KMS-11 (cell line): Measurements from ENCODE around the gene BRINP3.
A peak's percentile ranks its signal among the peaks of the same experiment; 100 is the strongest.

Experiments used
- H2AFZ ChIP-seq: fragments of 200-600 bp; sonication (generic); 2 replicates; pipeline ENCODE4 v1.6.1; 2016; ENCODE audit warnings: antibody characterized with exemption, mixed run types, low read depth
- H3K27ac ChIP-seq: fragments of 200-600 bp; sonication (generic); 2 replicates; pipeline ENCODE4 v1.6.1; 2016; ENCODE audit warnings: mild to moderate bottlenecking, mixed run types
- H3K27me3 ChIP-seq: fragments of 200-600 bp; sonication (generic); 2 replicates; pipeline ENCODE4 v1.6.1; 2017; ENCODE audit warnings: mild to moderate bottlenecking, low read depth, mixed run types, moderate library complexity; ENCODE audit not compliant: insufficient read depth
- H3K36me3 ChIP-seq: fragments of 200-600 bp; sonication (generic); 2 replicates; pipeline ENCODE4 v1.6.1; 2017; ENCODE audit warnings: mild to moderate bottlenecking, mixed run types; ENCODE audit not compliant: insufficient read depth
- H3K4me1 ChIP-seq: fragments of 200-600 bp; sonication (generic); 2 replicates; pipeline ENCODE4 v1.6.1; 2016; ENCODE audit warnings: mild to moderate bottlenecking, low read depth, mixed run types; ENCODE audit not compliant: poor library complexity, severe bottlenecking
- H3K4me2 ChIP-seq: fragments of 200-600 bp; sonication (generic); 2 replicates; pipeline ENCODE4 v1.7.0; 2016; ENCODE audit warnings: mild to moderate bottlenecking, mixed run types
- H3K4me3 ChIP-seq: fragments of 200-600 bp; sonication (generic); IDR thresholded peaks from 2 replicates; pipeline ENCODE4 v1.6.1; 2017; ENCODE audit warnings: low read depth, low read length, mixed read lengths; ENCODE audit not compliant: insufficient read depth
- H3K79me2 ChIP-seq: fragments of 200-600 bp; sonication (generic); 2 replicates; pipeline ENCODE4 v1.6.1; 2016; ENCODE audit warnings: low read depth, mixed run types; ENCODE audit not compliant: insufficient read depth
- H3K9ac ChIP-seq: fragments of 200-600 bp; sonication (generic); 2 replicates; pipeline ENCODE4 v1.6.1; 2016; ENCODE audit warnings: mild to moderate bottlenecking, mixed run types
- H4K20me1 ChIP-seq: fragments of 200-600 bp; sonication (generic); 2 replicates; pipeline ENCODE4 v1.6.1; 2016; ENCODE audit warnings: mild to moderate bottlenecking, mixed run types; ENCODE audit not compliant: insufficient read depth
- CTCF ChIP-seq: fragments of 200-600 bp; sonication (generic); conservative IDR thresholded peaks from 2 replicates; pipeline ENCODE4 v1.6.1; 2017; ENCODE audit warnings: low read depth, mild to moderate bottlenecking, antibody characterized with exemption, low read length, moderate library complexity, mixed read lengths

Gene BRINP3

GRCh38 chr1:190439447-190439846, 38.2 kb downstream of the BRINP3 start:
- Histone ChIP-seq H3K9ac (no peak overlapping the region), H3K79me2 (no peaks in the 10 kb centered on the region), H3K4me2 (no peak overlapping the region), H2AFZ (no peak overlapping the region), H3K27ac (no peak overlapping the region), H3K4me1 (no peaks in the 10 kb centered on the region), H3K4me3 (no peak overlapping the region), H4K20me1 (no peaks in the 10 kb centered on the region), H3K36me3 (no peaks in the 10 kb centered on the region), H3K27me3 (no peaks in the 10 kb centered on the region)
- TF ChIP-seq CTCF = no peak

GRCh38 chr1:190436615-190437014, 41.0 kb downstream of the BRINP3 start:
- TF ChIP-seq CTCF = peak; percentile 52; the same call in 1 of the 2 replicates
- Histone ChIP-seq H3K27me3 (no peaks in the 10 kb centered on the region), H3K4me2 (no peak overlapping the region), H4K20me1 (no peaks in the 10 kb centered on the region), H3K79me2 (no peaks in the 10 kb centered on the region), H3K27ac (no peak overlapping the region), H3K36me3 (no peaks in the 10 kb centered on the region), H3K4me1 (no peaks in the 10 kb centered on the region), H2AFZ (no peak overlapping the region), H3K4me3 (no peak overlapping the region), H3K9ac (no peak overlapping the region)

GRCh38 chr1:190429932-190430331, 47.7 kb downstream of the BRINP3 start:
- Histone ChIP-seq H3K27ac (no peak overlapping the region), H3K4me3 (no peak overlapping the region), H3K79me2 (no peaks in the 10 kb centered on the region), H3K9ac (no peak overlapping the region), H2AFZ (no peak overlapping the region), H3K27me3 (no peaks in the 10 kb centered on the region), H3K4me1 (no peaks in the 10 kb centered on the region), H4K20me1 (no peaks in the 10 kb centered on the region), H3K4me2 (no peak overlapping the region), H3K36me3 (no peaks in the 10 kb centered on the region)
- TF ChIP-seq CTCF = no peak

GRCh38 chr1:190429141-190429540, 48.5 kb downstream of the BRINP3 start:
- Histone ChIP-seq H3K9ac (no peak overlapping the region), H3K27ac (no peak overlapping the region), H3K36me3 (no peaks in the 10 kb centered on the region), H3K4me3 (no peak overlapping the region), H3K4me2 (no peak overlapping the region), H3K4me1 (no peaks in the 10 kb centered on the region), H3K27me3 (no peaks in the 10 kb centered on the region), H2AFZ (no peak overlapping the region), H3K79me2 (no peaks in the 10 kb centered on the region), H4K20me1 (no peaks in the 10 kb centered on the region)
- no peak for TF ChIP-seq CTCF
